ENCODE data around the gene SLC38A7. TPM values are rescaled to one million over a fixed set of nuclear protein-coding genes. Genes with fewer than 3 reads are reported as not detected.

The SLC38A7 gene
- total and polyA plus RNA-seq, 2 experiments from 2014 or later: 13.9 to 27.8 TPM

DNA sequence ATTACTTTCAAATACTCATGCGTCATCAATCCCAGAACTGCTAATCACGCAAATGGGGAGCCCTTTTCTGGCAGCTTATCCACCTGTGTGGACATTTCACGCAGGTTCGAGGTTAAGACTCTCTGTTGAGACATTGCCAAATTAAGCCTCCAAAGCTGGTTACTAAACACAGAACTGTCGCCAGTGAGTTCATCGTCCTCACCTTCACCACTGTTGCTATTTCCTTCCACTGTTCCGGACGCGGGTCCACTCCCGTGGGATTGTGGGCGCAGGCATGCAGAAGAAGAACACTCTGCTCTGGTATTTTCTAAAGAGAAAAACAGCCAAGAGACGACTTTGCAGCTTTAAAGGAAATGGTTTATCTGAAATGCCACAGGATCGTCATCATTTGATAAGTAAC, 33.4 kb upstream of the SLC38A7 start:
- Mint-ChIP-seq H3K27me3 (ENCODE audit: insufficient read depth, low read depth, poor library complexity) (peaks cover 2% of the 10 kb centered on the region), H3K9me3 (no peaks in the 10 kb centered on the region), H3K36me3 (ENCODE audit: low read depth) (peaks cover 81% of the 10 kb centered on the region), H3K27ac (no peak overlapping the region), H3K4me1 (no peaks in the 10 kb centered on the region), H3K4me3 (no peak overlapping the region)
- TF ChIP-seq NANOG (IDR thresholded peaks at IDR 0.05; ENCODE audit: borderline replicate concordance): no peak
- Histone ChIP-seq H3K4me1 (ENCODE audit: insufficient read depth) (no peaks in the 10 kb centered on the region), H3K4me3 (no peak overlapping the region), H3K9me2 (ENCODE audit: insufficient read depth) (no peaks in the 10 kb centered on the region), H3K27ac (ENCODE audit: low read depth) (no peak overlapping the region), H3K36me3 (ENCODE audit: insufficient read depth) (peaks cover 92% of the 10 kb centered on the region), H4K20me1 (replicated peaks; ENCODE audit: insufficient read depth) (peaks cover 8% of the 10 kb centered on the region; the same call in 1 of the 2 replicates), H3F3A (replicated peaks; ENCODE audit: low read depth) (no peaks in the 10 kb centered on the region), H3K27me3 (ENCODE audit: insufficient read depth) (no peaks in the 10 kb centered on the region), H2AFZ (no peak overlapping the region), H3K79me2 (replicated peaks; ENCODE audit: insufficient read depth) (0 out of 2 replicates have a peak, but pooled peaks cover 3% of the 10 kb centered on the region), H3K4me2 (no peak overlapping the region)
- ATAC-seq (no peak), DNase-seq (ENCODE audit: low spot score) (no peak)

DNA sequence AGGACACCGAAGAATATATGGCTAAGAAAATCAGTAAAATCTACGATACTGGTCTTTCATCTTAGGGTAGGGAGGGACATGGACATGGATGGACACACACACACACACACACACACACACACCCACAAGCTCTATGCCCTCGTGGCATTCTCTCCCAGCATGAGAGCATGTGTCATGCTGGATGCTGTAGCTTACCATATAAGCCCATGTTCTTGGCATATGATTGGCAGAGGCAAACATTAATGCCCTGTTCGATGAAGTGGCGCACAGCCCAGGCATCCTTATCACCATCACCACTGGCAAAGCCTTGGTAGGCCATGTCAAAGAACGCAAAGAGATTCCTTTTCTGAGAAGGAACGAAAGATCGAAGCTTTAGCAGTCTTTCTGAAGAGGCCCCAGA, 31.9 kb upstream of the SLC38A7 start:
- Histone ChIP-seq H3K27ac (ENCODE audit: low read depth) (no peak overlapping the region), H3K4me3 (no peak overlapping the region), H2AFZ (no peak overlapping the region), H3F3A (replicated peaks; ENCODE audit: low read depth) (no peaks in the 10 kb centered on the region), H3K79me2 (replicated peaks; ENCODE audit: insufficient read depth) (no peaks in the 10 kb centered on the region), H4K20me1 (replicated peaks; ENCODE audit: insufficient read depth) (peaks cover 8% of the 10 kb centered on the region; the same call in 1 of the 2 replicates), H3K27me3 (ENCODE audit: insufficient read depth) (no peaks in the 10 kb centered on the region), H3K9me2 (ENCODE audit: insufficient read depth) (no peaks in the 10 kb centered on the region), H3K36me3 (ENCODE audit: insufficient read depth) (peaks cover 86% of the 10 kb centered on the region), H3K4me2 (no peak overlapping the region), H3K4me1 (ENCODE audit: insufficient read depth) (no peaks in the 10 kb centered on the region)
- TF ChIP-seq EZH2 (IDR thresholded peaks at IDR 0.05; ENCODE audit: low read depth, unreplicated experiment) (no peak), CREB1 (CRISPR knock-in tag; IDR thresholded peaks at IDR 0.05; ENCODE audit: low read depth) (no peak), STAT1 (IDR thresholded peaks at IDR 0.05; ENCODE audit: unreplicated experiment) (no peak), JUNB (IDR thresholded peaks at IDR 0.05; ENCODE audit: unreplicated experiment) (no peak)
- TF ChIP-seq, protein P1, sequence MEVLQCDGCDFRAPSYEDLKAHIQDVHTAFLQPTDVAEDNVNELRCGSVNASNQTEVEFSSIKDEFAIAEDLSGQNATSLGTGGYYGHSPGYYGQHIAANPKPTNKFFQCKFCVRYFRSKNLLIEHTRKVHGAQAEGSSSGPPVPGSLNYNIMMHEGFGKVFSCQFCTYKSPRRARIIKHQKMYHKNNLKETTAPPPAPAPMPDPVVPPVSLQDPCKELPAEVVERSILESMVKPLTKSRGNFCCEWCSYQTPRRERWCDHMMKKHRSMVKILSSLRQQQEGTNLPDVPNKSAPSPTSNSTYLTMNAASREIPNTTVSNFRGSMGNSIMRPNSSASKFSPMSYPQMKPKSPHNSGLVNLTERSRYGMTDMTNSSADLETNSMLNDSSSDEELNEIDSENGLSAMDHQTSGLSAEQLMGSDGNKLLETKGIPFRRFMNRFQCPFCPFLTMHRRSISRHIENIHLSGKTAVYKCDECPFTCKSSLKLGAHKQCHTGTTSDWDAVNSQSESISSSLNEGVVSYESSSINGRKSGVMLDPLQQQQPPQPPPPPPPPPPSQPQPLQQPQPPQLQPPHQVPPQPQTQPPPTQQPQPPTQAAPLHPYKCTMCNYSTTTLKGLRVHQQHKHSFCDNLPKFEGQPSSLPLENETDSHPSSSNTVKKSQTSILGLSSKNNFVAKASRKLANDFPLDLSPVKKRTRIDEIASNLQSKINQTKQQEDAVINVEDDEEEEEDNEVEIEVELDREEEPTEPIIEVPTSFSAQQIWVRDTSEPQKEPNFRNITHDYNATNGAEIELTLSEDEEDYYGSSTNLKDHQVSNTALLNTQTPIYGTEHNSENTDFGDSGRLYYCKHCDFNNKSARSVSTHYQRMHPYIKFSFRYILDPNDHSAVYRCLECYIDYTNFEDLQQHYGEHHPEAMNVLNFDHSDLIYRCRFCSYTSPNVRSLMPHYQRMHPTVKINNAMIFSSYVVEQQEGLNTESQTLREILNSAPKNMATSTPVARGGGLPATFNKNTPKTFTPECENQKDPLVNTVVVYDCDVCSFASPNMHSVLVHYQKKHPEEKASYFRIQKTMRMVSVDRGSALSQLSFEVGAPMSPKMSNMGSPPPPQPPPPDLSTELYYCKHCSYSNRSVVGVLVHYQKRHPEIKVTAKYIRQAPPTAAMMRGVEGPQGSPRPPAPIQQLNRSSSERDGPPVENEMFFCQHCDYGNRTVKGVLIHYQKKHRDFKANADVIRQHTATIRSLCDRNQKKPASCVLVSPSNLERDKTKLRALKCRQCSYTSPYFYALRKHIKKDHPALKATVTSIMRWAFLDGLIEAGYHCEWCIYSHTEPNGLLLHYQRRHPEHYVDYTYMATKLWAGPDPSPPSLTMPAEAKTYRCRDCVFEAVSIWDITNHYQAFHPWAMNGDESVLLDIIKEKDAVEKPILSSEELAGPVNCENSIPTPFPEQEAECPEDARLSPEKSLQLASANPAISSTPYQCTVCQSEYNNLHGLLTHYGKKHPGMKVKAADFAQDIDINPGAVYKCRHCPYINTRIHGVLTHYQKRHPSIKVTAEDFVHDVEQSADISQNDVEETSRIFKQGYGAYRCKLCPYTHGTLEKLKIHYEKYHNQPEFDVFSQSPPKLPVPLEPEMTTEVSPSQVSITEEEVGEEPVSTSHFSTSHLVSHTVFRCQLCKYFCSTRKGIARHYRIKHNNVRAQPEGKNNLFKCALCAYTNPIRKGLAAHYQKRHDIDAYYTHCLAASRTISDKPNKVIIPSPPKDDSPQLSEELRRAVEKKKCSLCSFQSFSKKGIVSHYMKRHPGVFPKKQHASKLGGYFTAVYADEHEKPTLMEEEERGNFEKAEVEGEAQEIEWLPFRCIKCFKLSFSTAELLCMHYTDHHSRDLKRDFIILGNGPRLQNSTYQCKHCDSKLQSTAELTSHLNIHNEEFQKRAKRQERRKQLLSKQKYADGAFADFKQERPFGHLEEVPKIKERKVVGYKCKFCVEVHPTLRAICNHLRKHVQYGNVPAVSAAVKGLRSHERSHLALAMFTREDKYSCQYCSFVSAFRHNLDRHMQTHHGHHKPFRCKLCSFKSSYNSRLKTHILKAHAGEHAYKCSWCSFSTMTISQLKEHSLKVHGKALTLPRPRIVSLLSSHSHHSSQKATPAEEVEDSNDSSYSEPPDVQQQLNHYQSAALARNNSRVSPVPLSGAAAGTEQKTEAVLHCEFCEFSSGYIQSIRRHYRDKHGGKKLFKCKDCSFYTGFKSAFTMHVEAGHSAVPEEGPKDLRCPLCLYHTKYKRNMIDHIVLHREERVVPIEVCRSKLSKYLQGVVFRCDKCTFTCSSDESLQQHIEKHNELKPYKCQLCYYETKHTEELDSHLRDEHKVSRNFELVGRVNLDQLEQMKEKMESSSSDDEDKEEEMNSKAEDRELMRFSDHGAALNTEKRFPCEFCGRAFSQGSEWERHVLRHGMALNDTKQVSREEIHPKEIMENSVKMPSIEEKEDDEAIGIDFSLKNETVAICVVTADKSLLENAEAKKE (CRISPR knock-in tag; IDR thresholded peaks at IDR 0.05): no peak
- TF ChIP-seq, protein P2, sequence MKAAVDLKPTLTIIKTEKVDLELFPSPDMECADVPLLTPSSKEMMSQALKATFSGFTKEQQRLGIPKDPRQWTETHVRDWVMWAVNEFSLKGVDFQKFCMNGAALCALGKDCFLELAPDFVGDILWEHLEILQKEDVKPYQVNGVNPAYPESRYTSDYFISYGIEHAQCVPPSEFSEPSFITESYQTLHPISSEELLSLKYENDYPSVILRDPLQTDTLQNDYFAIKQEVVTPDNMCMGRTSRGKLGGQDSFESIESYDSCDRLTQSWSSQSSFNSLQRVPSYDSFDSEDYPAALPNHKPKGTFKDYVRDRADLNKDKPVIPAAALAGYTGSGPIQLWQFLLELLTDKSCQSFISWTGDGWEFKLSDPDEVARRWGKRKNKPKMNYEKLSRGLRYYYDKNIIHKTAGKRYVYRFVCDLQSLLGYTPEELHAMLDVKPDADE (IDR thresholded peaks at IDR 0.05): no peak
- TF ChIP-seq, protein P3, sequence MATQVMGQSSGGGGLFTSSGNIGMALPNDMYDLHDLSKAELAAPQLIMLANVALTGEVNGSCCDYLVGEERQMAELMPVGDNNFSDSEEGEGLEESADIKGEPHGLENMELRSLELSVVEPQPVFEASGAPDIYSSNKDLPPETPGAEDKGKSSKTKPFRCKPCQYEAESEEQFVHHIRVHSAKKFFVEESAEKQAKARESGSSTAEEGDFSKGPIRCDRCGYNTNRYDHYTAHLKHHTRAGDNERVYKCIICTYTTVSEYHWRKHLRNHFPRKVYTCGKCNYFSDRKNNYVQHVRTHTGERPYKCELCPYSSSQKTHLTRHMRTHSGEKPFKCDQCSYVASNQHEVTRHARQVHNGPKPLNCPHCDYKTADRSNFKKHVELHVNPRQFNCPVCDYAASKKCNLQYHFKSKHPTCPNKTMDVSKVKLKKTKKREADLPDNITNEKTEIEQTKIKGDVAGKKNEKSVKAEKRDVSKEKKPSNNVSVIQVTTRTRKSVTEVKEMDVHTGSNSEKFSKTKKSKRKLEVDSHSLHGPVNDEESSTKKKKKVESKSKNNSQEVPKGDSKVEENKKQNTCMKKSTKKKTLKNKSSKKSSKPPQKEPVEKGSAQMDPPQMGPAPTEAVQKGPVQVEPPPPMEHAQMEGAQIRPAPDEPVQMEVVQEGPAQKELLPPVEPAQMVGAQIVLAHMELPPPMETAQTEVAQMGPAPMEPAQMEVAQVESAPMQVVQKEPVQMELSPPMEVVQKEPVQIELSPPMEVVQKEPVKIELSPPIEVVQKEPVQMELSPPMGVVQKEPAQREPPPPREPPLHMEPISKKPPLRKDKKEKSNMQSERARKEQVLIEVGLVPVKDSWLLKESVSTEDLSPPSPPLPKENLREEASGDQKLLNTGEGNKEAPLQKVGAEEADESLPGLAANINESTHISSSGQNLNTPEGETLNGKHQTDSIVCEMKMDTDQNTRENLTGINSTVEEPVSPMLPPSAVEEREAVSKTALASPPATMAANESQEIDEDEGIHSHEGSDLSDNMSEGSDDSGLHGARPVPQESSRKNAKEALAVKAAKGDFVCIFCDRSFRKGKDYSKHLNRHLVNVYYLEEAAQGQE (IDR thresholded peaks at IDR 0.05; ENCODE audit: unreplicated experiment): no peak
- H3K4me3 Mint-ChIP-seq: no peak overlapping the region
- H3K4me1 Mint-ChIP-seq: no peaks in the 10 kb centered on the region
- no peaks in the 10 kb centered on the region for H3K9me3 Mint-ChIP-seq
- H3K27ac Mint-ChIP-seq: no peak overlapping the region
- peaks cover 2% of the 10 kb centered on the region for H3K27me3 Mint-ChIP-seq (ENCODE audit: insufficient read depth, low read depth, poor library complexity)
- peaks cover 79% of the 10 kb centered on the region for H3K36me3 Mint-ChIP-seq (ENCODE audit: low read depth)
- DNase-seq (ENCODE audit: low spot score) (no peak), ATAC-seq (no peak)
